Activated T-helper 17 cell treated with anti-CD3 and anti-CD28 coated beads, Interleukin-2, amount 50 U/mL, for 72 hours (primary cell): ENCODE results near the gene MICAL3. TPM values are rescaled to one million over a fixed set of nuclear protein-coding genes. Genes with fewer than 3 reads are reported as not detected.

ENCODE experiments used
- ATAC-seq: fragments of 150-1000 bp; cut with Tn5 transposase; replicated peaks from 2 replicates; pipeline ENCODE4 v1.10.0; 2021; ENCODE audit warnings: mild to moderate bottlenecking, moderate library complexity
- H3K27ac Mint-ChIP-seq: one replicate; pipeline ENCODE4 v1.8.0; 2022; ENCODE audit warnings: mixed read lengths
- H3K27me3 Mint-ChIP-seq: one replicate; pipeline ENCODE4 v1.8.0; 2022; ENCODE audit warnings: mixed read lengths
- H3K36me3 Mint-ChIP-seq: one replicate; pipeline ENCODE4 v1.8.0; 2022; ENCODE audit warnings: low read depth, mild to moderate bottlenecking, mixed read lengths
- H3K4me1 Mint-ChIP-seq: one replicate; pipeline ENCODE4 v1.8.0; 2022; ENCODE audit warnings: mixed read lengths
- H3K4me3 Mint-ChIP-seq: one replicate; pipeline ENCODE4 v1.8.0; 2022; ENCODE audit warnings: mild to moderate bottlenecking, mixed read lengths
- H3K9me3 Mint-ChIP-seq: one replicate; pipeline ENCODE4 v1.8.0; 2022; ENCODE audit warnings: mixed read lengths
- total RNA-seq, 2 donors: library from RNA; stranded (reverse); gene quantifications; one replicate each; pipeline ENCODE4 v1.2.3, GENCODE V29; 2022

MICAL3 gene
- total RNA-seq, 2 donors from 2014 or later: 28.7 to 38.5 TPM

GRCh38 chr22:17802411-17802810 is 221.9 kb downstream of the MICAL3 start:
- no peak for ATAC-seq
- peaks cover 23% of the 10 kb centered on the region for H3K36me3 Mint-ChIP-seq
- H3K9me3 Mint-ChIP-seq: no peaks in the 10 kb centered on the region
- H3K4me3 Mint-ChIP-seq: no peak overlapping the region
- H3K4me1 Mint-ChIP-seq: no peaks in the 10 kb centered on the region
- H3K27me3 Mint-ChIP-seq: no peaks in the 10 kb centered on the region
- no peak overlapping the region for H3K27ac Mint-ChIP-seq

GRCh38 chr22:17797721-17798559 is 226.4 kb downstream of the MICAL3 start:
- H3K4me3 Mint-ChIP-seq: no peak overlapping the region
- H3K9me3 Mint-ChIP-seq: no peaks in the 10 kb centered on the region
- H3K36me3 Mint-ChIP-seq: no peaks in the 10 kb centered on the region
- no peaks in the 10 kb centered on the region for H3K27me3 Mint-ChIP-seq
- H3K27ac Mint-ChIP-seq: peak overlapping the region; percentile 48
- ATAC-seq: peak; percentile 45
- no peaks in the 10 kb centered on the region for H3K4me1 Mint-ChIP-seq

- Mint-ChIP-seq H3K9me3 (no peaks in the 10 kb centered on the region), H3K36me3 (no peaks in the 10 kb centered on the region), H3K27ac (no peak overlapping the region), H3K27me3 (no peaks in the 10 kb centered on the region), H3K4me3 (no peak overlapping the region), H3K4me1 (no peaks in the 10 kb centered on the region)
- no peak for ATAC-seq
These were observed 227.7 kb downstream of the MICAL3 start for GRCh38 chr22:17796695-17797094.

GRCh38 chr22:17795661-17796548 is 228.5 kb downstream of the MICAL3 start:
- Mint-ChIP-seq H3K4me3 (no peak overlapping the region), H3K36me3 (no peaks in the 10 kb centered on the region), H3K4me1 (no peaks in the 10 kb centered on the region), H3K9me3 (no peaks in the 10 kb centered on the region), H3K27me3 (no peaks in the 10 kb centered on the region), H3K27ac (no peak overlapping the region)
- ATAC-seq: no peak

GRCh38 chr22:17794726-17795542 is 229.4 kb downstream of the MICAL3 start:
- H3K4me1 Mint-ChIP-seq: no peaks in the 10 kb centered on the region
- no peak overlapping the region for H3K4me3 Mint-ChIP-seq
- H3K9me3 Mint-ChIP-seq: no peaks in the 10 kb centered on the region
- peaks cover 4% of the 10 kb centered on the region for H3K36me3 Mint-ChIP-seq
- ATAC-seq: no peak
- no peak overlapping the region for H3K27ac Mint-ChIP-seq
- H3K27me3 Mint-ChIP-seq: no peaks in the 10 kb centered on the region

GRCh38 chr22:17792854-17793434 is 231.4 kb downstream of the MICAL3 start:
- no peaks in the 10 kb centered on the region for H3K4me1 Mint-ChIP-seq
- H3K36me3 Mint-ChIP-seq: peaks cover 4% of the 10 kb centered on the region
- no peak overlapping the region for H3K4me3 Mint-ChIP-seq
- H3K9me3 Mint-ChIP-seq: no peaks in the 10 kb centered on the region
- no peak for ATAC-seq
- H3K27me3 Mint-ChIP-seq: no peaks in the 10 kb centered on the region
- no peak overlapping the region for H3K27ac Mint-ChIP-seq

GRCh38 chr22:17792299-17792698 is 232.1 kb downstream of the MICAL3 start:
- Mint-ChIP-seq H3K4me1 (no peaks in the 10 kb centered on the region), H3K4me3 (no peak overlapping the region), H3K9me3 (no peaks in the 10 kb centered on the region), H3K36me3 (peaks cover 4% of the 10 kb centered on the region), H3K27me3 (no peaks in the 10 kb centered on the region), H3K27ac (no peak overlapping the region)
- ATAC-seq: no peak

GRCh38 chr22:17791196-17791595 is 233.2 kb downstream of the MICAL3 start:
- no peak overlapping the region for H3K4me3 Mint-ChIP-seq
- peaks cover 4% of the 10 kb centered on the region for H3K36me3 Mint-ChIP-seq
- H3K27ac Mint-ChIP-seq: no peak overlapping the region
- H3K27me3 Mint-ChIP-seq: no peaks in the 10 kb centered on the region
- no peak for ATAC-seq
- no peaks in the 10 kb centered on the region for H3K4me1 Mint-ChIP-seq
- H3K9me3 Mint-ChIP-seq: no peaks in the 10 kb centered on the region

GRCh38 chr22:17789379-17790200 is 234.8 kb downstream of the MICAL3 start:
- ATAC-seq: no peak
- Mint-ChIP-seq H3K4me1 (no peaks in the 10 kb centered on the region), H3K9me3 (no peaks in the 10 kb centered on the region), H3K27me3 (no peaks in the 10 kb centered on the region), H3K27ac (no peak overlapping the region), H3K36me3 (peaks cover 4% of the 10 kb centered on the region), H3K4me3 (no peak overlapping the region)

- Mint-ChIP-seq H3K36me3 (peaks cover 4% of the 10 kb centered on the region), H3K9me3 (no peaks in the 10 kb centered on the region), H3K27me3 (no peaks in the 10 kb centered on the region), H3K4me3 (no peak overlapping the region), H3K27ac (no peak overlapping the region), H3K4me1 (no peaks in the 10 kb centered on the region)
- no peak for ATAC-seq
These were observed 235.6 kb downstream of the MICAL3 start for GRCh38 chr22:17788528-17789378.

GRCh38 chr22:17787716-17788330 is 236.5 kb downstream of the MICAL3 start:
- no peaks in the 10 kb centered on the region for H3K9me3 Mint-ChIP-seq
- H3K27me3 Mint-ChIP-seq: no peaks in the 10 kb centered on the region
- H3K4me1 Mint-ChIP-seq: no peaks in the 10 kb centered on the region
- H3K27ac Mint-ChIP-seq: no peak overlapping the region
- H3K4me3 Mint-ChIP-seq: no peak overlapping the region
- H3K36me3 Mint-ChIP-seq: peaks cover 4% of the 10 kb centered on the region
- ATAC-seq: no peak

GRCh38 chr22:17787241-17787640 is 237.1 kb downstream of the MICAL3 start:
- ATAC-seq: no peak
- H3K27ac Mint-ChIP-seq: no peak overlapping the region
- no peak overlapping the region for H3K4me3 Mint-ChIP-seq
- H3K36me3 Mint-ChIP-seq: peaks cover 4% of the 10 kb centered on the region
- no peaks in the 10 kb centered on the region for H3K27me3 Mint-ChIP-seq
- H3K9me3 Mint-ChIP-seq: no peaks in the 10 kb centered on the region
- H3K4me1 Mint-ChIP-seq: no peaks in the 10 kb centered on the region
